Caki2 (cell line): ENCODE results near the gene TTLL1. TPM values are rescaled to one million over a fixed set of nuclear protein-coding genes. Genes with fewer than 3 reads are reported as not detected.

ENCODE experiments used
- DNase-seq: peaks from one replicate; pipeline ENCODE4 v3.0.0-alpha.2; 2015; ENCODE audit warnings: low read depth
- in situ Hi-C: cut with HindIII; loops from 2 replicates; pipeline ENCODE4 v1.10.0; 2016; ENCODE audit warnings: low sequenced_read_pairs, low pct_unique_long_range_greater_than_20kb, mixed read lengths
- total RNA-seq: library from RNA; depleted of rRNA; stranded (reverse); fragments of >200 nt; shearing (Covaris generic); gene quantifications from 2 replicates; pipeline ENCODE4 v1.2.3, GENCODE V29; 2014; ENCODE audit warnings: low replicate concordance; rRNA removed

The TTLL1 gene
- 7.2 and 13.0 TPM in 2 replicates for total RNA-seq

DNA sequence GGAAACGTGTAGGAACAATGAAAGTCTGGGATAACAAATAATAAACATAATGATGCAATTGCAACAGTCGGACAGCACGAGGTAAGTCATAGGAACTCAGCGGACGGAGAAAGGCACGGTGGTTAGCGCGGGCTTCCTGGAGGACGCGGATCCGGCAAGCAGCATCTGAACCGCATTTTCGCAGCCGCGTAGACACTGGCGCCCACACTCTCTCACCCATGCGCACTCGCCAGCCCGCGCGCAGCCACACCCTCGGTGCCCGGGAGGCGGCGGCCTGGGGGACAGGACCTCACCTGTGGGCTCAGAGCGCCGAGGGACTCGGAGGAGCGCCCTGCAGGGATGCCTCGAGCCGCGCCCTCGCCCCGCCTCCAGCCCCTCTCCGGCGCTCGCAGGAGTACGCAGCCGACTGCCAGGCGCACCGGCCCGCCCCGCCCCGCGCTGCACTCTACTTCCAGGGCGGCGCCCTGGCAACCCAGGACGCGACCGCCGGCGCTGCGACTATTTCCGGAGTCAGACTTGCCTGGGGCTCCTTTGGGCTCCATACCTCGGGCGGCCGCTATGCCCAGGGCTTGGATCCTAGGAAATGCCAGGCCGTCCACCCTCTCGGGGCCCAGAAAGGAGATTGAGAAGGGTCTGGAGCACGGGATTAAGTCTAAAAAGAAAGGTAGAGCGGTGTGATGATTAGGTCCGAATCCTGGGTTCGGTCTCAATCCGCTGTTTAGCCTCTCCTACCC is at the start of gene TTLL1:
TSS of gene TTLL1 (minus strand) at position 408 of the 734 bp plus-strand sequence. CDS start 13,805 bp downstream, outside the sequence.
- in situ Hi-C loops, result no loop called here
- DNase-seq, result peak; percentile 93

DNA sequence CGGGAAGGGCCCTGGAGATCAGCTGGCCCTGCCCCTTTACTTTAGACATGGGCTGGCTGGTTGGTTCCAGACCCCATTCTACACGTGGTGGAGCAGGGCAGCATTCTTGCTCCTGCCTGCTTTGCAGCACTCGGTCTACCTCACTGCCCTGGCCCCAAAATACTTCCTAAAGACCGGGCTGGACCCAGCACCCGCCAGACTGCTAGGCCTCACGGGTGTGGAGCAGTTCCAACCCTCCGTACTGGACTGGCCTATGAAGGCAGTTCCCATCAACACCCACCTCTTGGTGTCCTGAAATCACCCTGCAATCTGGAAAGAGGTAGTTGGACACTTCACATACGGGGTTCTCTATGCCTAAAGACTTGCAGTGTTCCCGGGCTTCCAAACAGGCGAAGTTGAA is 47.6 kb upstream of the TTLL1 start:
- DNase-seq, result no peak
- in situ Hi-C loops, result no loop called here

DNA sequence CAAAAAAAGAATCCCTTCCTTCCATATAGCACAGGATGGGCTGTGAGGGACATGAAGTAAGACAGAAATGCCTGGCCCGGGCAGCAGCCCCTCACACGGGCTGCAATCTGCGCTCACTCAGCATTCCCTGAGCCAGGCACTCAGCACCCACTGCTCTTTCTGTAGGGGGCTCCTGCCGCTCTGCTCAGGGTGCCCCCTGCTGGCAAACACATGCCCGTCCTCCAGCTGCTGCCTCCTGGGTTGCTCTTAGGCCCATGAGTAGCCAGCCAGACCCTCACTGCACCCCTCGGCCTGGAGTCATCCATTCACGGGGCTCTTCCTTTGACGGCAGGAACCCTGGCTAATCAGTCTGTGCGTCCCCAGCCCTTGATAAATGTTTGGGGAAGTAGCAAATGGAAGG is 47.1 kb upstream of the TTLL1 start:
- in situ Hi-C loops, result no loop called here
- DNase-seq, result no peak

DNA sequence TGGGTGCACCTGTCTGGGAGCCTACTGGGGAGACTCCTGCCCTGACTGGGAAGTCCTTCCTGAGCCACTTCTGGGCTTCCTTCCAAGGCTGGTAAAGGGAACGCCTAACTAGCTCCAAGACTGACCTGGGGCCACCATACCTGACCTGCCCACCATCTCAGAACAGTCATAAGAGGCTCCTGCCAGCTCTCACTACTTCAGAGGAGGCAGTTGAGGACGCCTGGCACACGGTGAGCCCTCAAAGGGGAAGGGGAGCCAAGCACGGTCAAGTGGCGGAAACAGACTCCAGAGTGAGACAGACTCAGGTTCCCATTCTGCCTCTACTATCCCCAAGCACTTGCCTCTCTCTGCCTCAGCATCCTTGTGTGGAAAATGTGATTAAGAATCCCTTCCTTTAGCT is 46.4 kb upstream of the TTLL1 start:
- in situ Hi-C loops, result no loop called here
- DNase-seq, result no peak

DNA sequence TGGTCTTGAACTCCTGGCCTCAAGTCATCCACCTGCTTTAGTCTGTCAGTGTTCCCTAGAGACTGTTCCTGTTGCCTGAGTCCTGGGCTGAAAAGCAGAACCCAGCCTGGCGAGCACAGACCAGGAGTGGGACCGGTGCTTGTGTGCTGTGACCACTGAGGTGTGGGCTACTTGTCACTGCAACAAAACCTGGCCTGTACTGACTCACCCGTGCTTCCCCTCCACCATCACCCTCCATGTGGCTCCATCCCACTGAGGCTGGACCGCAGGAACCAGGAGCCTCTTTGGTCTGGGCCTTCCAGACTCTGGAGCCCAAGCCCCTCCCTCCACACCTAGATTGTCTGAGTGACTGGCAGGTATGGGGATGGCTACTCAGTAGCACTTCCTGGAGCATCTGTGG is 45.4 kb upstream of the TTLL1 start:
- no peak for DNase-seq
- in situ Hi-C loops, result no loop called here

DNA sequence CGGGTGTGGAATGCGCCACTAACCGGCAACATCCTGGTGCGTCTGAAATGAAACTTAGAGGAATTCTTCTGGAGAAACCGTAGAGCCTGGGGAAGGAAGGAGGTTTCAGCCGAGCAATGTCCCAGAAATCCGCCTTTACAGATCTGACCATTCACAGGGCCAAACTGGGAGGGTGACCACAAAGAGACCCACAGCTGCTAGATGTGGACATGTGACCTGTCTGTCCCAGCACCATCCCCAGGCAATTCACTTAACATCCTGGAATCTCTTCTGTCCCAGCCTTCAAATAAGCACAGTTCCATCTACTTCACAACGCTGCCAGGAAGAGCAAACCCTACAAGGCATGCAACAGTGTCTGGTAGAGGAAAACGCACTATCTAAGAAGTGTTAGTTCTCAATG is 44.2 kb upstream of the TTLL1 start:
- in situ Hi-C loops, result no loop called here
- DNase-seq, result no peak

DNA sequence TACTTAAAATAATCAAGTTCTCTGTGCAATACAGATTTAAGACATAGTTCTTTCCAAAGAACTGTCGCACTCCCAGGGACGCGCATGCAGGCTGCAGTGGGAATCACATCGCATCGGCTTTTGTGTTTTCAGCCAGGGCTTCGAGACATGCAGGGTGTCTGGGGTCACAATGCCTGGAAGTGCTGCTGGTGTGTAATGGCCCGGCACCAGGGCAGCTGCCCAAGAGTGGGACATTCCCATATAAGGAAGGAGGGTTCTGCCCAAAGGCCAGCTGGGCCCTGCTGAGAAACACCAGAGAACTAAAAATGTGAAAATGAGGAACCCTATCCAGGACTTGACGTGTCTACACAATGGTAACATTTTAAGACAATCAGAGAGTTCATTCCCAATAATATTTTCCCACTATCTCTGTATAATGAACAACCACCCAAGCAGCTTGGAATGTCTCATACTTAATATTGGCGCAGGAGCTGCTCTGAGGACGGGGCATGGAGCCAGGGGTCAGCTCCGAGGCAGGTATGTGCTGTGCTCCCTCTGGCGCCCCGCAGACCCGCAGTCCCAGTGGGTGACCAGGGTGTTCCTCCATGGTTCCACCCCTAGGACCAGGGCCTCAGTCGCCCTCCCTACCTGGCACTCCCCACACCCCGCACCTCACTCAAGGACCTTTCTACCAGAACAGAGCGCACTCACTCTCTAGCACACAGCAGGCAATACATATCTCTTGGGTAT is 42.7 kb upstream of the TTLL1 start:
- in situ Hi-C loops, result no loop called here

DNA sequence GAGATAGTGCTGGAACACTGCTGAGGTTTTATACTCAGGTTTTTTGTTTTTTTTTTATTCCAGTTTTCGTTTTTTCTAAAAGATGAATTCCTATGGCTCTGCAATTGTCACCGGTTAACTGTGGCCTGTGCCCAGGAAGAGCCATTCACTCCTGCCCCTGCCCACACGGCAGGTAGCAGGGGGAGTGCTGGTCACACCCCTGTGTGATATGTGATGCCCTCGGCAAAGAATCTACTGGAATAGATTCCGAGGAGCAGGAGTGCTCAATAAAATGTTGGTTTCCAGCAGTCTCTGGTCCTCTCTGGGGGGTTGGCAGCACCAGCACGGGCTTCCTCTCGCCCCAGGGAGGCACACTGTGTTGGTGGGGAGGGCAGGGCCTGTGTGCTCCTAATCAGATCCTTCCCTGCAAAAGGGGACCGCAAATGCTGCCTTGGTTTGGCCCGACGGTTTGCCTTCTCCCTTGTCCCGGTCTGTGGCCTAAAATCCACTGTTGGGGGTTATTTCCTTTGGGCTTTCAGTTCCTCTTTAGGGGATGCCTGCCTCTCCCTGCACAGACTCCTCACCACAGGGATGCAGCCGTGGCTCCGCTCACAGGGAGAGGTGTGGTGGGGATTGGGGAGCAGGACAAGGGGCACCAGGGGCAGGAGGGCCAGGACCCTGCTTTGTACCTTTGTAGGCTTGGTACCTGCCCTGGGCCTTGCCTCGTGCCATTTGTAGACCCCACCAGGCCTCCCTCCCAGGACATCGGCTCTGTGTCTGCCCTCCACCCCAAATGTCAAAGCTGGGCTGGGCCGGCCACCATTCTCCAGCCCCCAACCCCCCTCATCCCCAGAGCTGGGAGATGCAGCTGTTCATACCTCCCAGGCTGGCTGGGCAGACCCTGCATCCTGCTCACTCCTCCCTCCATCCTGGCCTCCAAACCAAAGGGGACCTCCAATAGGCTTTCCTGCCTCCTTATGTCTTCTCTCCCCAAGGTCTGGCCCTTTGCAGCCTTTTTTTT is 40.5 kb upstream of the TTLL1 start:
- DNase-seq, result no peak
- in situ Hi-C loops, result no loop called here

More for the DNA sequence above, 42.7 kb upstream of the TTLL1 start:
- no peak for DNase-seq

DNA sequence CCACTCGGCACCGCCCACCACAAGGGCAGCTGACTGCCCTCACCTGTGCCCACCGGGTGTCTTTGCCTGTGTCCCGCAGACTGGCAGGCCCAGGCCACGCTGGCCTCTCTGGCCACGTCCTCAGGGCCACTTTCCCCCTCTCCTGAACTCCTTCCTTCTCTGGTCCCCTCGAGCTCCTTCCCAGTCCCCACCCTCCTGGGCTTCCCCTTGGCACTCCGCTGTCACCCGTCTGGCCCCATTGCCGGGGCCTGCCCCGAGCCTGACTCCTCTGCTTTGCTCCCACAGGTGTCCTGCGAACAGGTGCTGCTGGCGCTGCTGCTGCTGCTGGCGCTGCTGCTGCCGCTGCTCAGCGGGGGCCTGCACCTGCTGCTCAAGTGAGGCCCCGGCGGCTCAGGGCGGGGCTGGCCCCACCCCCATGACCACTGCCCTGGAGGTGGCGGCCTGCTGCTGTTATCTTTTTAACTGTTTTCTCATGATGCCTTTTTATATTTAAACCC is 39.8 kb upstream of the TTLL1 start:
- peak; percentile 27 for DNase-seq
- in situ Hi-C loops, result no loop called here

DNA sequence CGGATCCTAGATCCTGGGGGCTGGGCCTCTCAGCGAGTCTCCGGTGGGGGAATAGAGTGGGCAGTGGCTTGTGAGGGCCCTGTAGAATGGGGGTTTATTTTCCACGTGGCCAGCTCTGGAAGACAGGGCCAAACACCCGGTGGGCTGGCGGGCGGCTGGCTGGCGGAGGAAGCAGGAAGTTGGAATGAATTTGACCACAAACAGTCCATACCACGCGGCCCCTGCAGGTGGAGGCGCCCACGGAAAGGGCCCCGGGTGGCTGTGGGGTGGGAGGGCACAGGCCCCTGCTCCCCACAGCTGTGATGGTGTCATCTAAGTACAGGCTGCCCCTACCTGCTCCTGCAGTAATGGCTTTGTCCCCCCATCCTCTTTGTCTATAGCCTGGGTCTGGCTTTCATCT is 38.9 kb upstream of the TTLL1 start:
- in situ Hi-C loops, result no loop called here
- DNase-seq, result no peak

DNA sequence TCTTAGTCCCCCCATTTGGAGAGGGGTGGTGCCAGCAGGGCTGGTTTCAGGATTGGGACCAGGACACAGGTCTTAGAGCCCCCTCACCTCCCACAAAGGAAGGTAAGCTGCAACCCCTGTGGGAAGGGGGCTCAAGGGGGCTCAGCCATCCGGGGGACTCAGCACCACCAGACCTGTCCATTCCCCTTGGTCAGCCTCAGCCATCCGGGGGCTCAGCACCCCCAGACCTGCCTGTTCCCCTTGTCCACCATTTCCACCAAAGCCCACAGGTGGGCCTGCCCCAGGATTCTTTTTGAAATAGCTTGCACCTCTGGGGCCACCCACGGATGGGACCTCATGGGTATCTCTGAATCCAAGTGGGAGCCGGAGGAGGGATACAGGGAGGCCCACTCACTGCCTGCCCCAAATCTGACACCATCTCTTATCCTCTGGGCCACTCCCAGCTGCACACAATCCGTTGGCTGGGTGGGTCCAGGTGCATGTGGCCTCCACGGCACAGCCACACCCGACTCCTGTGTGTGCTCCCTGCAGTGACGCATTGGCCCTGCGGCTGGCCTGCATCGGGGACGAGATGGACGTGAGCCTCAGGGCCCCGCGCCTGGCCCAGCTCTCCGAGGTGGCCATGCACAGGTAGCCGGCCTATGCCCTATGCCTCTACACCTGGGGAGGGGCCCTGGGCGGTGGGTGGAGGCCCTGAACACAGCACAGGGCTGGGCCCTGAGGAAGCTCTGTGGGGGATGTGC is 38.1 kb upstream of the TTLL1 start:
- in situ Hi-C loops, result no loop called here
- DNase-seq, result peak; percentile 32

DNA sequence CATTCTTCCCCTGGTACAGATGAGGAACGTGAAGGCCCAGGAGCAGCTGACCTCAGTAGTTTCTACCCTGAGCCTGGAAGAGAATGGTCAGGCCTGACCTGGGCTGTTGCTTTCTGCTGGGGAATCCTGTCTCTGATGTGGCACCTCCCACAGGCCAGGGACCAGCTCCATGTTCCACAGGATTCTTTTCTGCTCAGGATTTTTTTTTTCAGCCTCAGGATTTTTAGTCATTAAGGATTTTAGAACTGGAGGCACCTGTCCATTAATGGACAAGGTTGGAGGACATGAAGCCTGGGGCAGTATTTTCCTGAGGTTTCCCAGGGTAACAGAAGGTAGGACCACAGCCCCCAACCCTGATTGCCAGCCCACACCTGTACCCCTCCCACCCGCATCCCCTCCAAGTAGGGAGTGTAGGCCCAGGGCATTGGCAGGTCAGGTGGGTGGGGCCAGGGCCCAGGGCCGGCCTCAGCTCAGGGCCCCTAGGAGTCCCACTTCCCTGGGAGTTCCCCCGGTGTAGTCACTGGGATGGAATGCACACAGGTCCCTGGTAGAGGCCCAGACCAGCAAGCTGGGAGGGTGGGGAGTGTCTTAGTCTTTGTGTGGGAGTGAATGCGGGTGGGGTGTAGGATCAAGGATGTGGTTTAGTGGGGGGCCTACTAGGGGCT is 37.4 kb upstream of the TTLL1 start:
- in situ Hi-C loops, result no loop called here
- peak; percentile 81 for DNase-seq

DNA sequence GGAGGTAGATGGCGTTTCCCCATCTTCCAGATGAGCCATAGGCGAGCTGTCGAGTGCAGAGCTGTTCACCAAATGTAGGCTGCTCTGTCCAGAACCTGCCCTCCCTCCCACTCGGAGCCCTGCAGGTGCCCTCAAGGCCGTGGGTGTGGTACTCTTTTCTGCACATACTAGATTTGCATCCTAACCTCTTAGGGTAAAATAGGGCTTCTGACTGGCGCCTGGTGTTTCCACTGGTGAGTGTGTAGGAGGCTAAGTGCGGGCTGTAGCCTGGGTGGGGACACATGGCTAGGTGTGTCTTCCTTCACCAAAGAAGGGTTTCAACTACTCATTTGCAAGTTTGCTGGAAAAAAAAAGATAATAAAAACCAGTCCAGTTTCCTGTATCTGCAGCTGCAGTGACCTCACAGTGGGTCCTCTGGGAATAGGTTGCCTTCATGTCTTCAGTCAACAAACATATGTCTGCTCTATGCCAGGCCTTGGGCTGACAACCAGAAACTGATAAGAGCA is 29.8 kb upstream of the TTLL1 start:
- in situ Hi-C loops, result no loop called here

DNA sequence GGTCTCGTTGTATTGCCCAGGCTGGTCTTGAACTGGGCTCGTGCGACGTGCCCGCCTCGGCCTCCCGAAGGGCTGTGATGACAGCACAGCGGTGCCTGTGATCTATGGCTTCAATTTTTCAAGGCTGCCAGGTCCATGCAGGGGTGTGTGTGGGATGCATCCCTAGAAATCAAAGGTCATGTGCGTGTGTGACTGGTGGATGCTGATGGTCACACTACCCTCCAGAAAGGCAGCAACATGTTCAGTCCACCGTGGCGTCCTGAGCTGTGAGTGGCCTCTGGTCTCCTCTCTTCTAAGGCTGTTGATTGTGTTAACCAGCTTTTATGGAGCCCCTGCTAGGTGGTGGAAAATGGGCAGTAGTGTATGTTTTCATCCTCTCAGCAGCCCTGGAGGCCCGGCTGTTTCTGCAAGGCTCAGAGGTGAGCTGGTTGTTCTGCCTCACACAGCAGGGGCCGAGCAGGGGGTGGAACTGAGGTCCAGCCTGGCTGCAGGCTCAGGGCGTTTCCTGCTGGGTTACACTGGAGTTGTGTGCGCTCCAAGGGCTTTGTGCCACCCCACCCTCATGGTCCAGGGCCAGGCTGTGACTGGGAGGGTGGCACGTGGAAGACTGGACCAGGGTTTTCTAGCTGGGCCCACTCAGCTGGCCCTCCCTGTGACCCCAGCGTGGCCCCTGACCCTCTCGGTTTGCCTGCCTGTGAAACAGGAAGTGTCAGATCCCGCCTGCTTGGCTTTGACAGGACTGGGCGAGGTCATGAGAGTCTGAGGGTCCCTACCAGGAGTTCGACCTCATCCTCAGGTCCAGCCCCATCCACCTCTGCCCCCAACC is 29.0 kb upstream of the TTLL1 start:
- no peak for DNase-seq
- in situ Hi-C loops, result no loop called here

More for the DNA sequence above, 29.8 kb upstream of the TTLL1 start:
- no peak for DNase-seq

DNA sequence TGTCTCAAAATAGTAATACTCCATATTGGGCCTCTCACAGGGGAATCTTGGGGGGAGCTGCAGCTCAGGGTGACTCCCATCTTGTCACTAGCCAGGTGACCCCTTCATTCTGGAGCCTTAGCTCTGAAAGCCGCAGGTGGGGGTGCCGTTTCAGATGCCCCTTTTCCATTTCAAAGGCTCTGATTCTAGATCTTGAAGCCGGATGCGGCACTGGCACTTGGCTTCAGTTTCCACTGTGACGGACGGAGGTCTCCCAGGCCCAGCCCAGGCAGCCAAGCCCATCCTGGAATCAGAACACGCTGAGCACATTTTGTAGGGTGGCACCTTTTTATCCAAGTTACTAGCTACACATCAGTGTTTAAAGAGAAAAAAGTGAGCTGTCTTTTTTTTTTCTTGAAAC is 27.7 kb upstream of the TTLL1 start:
- in situ Hi-C loops, result no loop called here
- no peak for DNase-seq

DNA sequence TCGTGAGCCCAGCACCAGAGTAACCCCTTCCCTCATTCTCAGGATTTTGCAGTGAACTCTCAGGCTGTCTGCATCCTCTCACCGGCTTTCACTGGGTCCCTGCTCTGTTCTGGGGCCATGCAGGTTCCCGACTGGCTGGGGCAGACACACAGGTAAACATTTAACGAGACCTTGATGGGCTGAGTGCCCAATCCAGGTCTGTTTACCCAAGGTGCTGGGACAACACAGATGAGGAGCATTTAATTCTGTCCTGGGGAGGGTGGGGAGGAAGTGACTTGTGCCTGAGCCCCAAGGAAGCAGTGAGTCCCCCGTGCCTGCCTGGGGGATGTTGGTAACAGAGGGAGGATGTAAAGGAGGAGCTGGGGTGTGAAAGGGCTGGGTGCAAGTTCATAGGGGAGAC is 25.8 kb upstream of the TTLL1 start:
- DNase-seq, result no peak
- in situ Hi-C loops, result no loop called here
